Neural crest cell (in vitro differentiated cells): ENCODE results near the gene TINAGL1. TPM values are rescaled to one million over a fixed set of nuclear protein-coding genes. Genes with fewer than 3 reads are reported as not detected.

Source experiments
- DNase-seq: peaks from one replicate; pipeline ENCODE4 v3.0.0; 2021; ENCODE audit warnings: low read depth, mixed read lengths, low spot score
- H3K27ac Mint-ChIP-seq: one replicate; pipeline ENCODE4 v1.8.0; 2021; ENCODE audit warnings: mild to moderate bottlenecking, mixed read lengths; ENCODE audit not compliant: unreplicated experiment
- H3K27me3 Mint-ChIP-seq: 2 replicates; pipeline ENCODE4 v1.8.0; 2021; ENCODE audit warnings: low read depth, mild to moderate bottlenecking, mixed read lengths
- H3K36me3 Mint-ChIP-seq: 2 replicates; pipeline ENCODE4 v1.8.0; 2021; ENCODE audit warnings: low read depth, mild to moderate bottlenecking, mixed read lengths
- H3K4me1 Mint-ChIP-seq: 2 replicates; pipeline ENCODE4 v1.8.0; 2021; ENCODE audit warnings: mixed read lengths
- H3K4me3 Mint-ChIP-seq: one replicate; pipeline ENCODE4 v1.8.0; 2021; ENCODE audit warnings: mild to moderate bottlenecking, mixed read lengths
- H3K9me3 Mint-ChIP-seq: 2 replicates; pipeline ENCODE4 v1.8.0; 2021; ENCODE audit warnings: mixed read lengths
- total RNA-seq: library from RNA; stranded (reverse); gene quantifications from 2 replicates; pipeline ENCODE4 v1.2.1, GENCODE V29; 2021
- TF ChIP-seq, protein P1 (sequence below): fragments of 200-600 bp; sonication (generic); conservative IDR thresholded peaks from 2 replicates; pipeline ENCODE4 v1.5.0; 2021; ENCODE audit warnings: antibody characterized with exemption, mild to moderate bottlenecking

TINAGL1 gene
- total RNA-seq, 1 donor from 2014 or later, result not detected

DNA sequence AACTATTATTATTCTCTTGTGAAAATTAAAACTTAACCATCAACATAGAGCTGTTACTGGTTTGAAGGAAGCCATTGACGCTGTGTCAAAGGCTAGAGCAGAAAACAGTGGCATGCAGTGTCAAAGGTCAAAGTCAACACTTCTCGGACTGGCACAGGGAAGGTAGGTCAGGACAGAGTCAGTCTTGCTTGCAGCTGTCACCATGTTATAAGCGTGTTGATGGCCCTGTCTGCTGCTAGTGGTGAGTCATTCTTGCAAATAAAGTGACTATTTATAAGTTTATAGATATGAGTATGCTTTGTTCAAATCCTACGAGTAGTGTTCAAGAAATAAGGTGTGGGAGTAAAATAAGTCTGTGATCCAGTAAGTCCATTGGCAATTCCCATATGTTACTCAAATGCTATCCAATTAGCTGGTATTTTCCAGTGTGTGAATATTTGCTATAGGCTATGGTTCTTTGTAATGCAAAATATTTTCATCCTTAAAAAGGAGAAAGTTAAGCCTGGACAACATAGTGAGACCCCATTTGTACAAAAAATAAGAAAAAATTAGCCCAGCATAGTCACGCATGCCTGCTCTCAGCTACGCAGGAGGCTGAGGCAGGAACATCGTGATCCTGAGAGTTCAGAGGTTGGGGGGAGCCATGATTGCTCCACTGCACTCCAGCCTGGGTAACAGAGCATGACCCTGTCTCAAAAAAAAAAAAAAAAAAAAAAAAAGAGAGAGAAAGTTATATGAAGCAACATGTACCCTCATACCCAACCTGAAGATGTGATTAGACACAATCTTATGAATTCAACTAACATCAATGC, 26.3 kb upstream of the TINAGL1 start:
- peaks cover 13% of the 10 kb centered on the region for H3K4me1 Mint-ChIP-seq
- no peak overlapping the region for H3K27ac Mint-ChIP-seq
- TF ChIP-seq, protein P1, sequence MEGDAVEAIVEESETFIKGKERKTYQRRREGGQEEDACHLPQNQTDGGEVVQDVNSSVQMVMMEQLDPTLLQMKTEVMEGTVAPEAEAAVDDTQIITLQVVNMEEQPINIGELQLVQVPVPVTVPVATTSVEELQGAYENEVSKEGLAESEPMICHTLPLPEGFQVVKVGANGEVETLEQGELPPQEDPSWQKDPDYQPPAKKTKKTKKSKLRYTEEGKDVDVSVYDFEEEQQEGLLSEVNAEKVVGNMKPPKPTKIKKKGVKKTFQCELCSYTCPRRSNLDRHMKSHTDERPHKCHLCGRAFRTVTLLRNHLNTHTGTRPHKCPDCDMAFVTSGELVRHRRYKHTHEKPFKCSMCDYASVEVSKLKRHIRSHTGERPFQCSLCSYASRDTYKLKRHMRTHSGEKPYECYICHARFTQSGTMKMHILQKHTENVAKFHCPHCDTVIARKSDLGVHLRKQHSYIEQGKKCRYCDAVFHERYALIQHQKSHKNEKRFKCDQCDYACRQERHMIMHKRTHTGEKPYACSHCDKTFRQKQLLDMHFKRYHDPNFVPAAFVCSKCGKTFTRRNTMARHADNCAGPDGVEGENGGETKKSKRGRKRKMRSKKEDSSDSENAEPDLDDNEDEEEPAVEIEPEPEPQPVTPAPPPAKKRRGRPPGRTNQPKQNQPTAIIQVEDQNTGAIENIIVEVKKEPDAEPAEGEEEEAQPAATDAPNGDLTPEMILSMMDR, result no peak
- H3K27me3 Mint-ChIP-seq, result peaks cover 7% of the 10 kb centered on the region
- no peak for DNase-seq
- no peaks in the 10 kb centered on the region for H3K9me3 Mint-ChIP-seq
- no peak overlapping the region for H3K4me3 Mint-ChIP-seq
- H3K36me3 Mint-ChIP-seq, result no peaks in the 10 kb centered on the region

GRCh38 chr1:31551208-31551607, 25.1 kb upstream of the TINAGL1 start:
- no peak overlapping the region for H3K27ac Mint-ChIP-seq

GRCh38 chr1:31552489-31552888, 23.8 kb upstream of the TINAGL1 start:
- Mint-ChIP-seq H3K27ac (no peak overlapping the region), H3K27me3 (peaks cover 7% of the 10 kb centered on the region), H3K4me1 (peaks cover 13% of the 10 kb centered on the region), H3K9me3 (no peaks in the 10 kb centered on the region), H3K4me3 (no peak overlapping the region), H3K36me3 (no peaks in the 10 kb centered on the region)
- TF ChIP-seq, protein P1, result no peak
- DNase-seq, result no peak

More at GRCh38 chr1:31551208-31551607, 25.1 kb upstream of the TINAGL1 start:
- Mint-ChIP-seq H3K4me3 (no peak overlapping the region), H3K9me3 (no peaks in the 10 kb centered on the region), H3K4me1 (peaks cover 13% of the 10 kb centered on the region), H3K27me3 (peaks cover 7% of the 10 kb centered on the region), H3K36me3 (no peaks in the 10 kb centered on the region)
- TF ChIP-seq, protein P1, result no peak
- no peak for DNase-seq

GRCh38 chr1:31556481-31557006, 19.8 kb upstream of the TINAGL1 start:
- Mint-ChIP-seq H3K4me3 (no peak overlapping the region), H3K27me3 (no peaks in the 10 kb centered on the region)
- TF ChIP-seq, protein P1, result no peak

DNA sequence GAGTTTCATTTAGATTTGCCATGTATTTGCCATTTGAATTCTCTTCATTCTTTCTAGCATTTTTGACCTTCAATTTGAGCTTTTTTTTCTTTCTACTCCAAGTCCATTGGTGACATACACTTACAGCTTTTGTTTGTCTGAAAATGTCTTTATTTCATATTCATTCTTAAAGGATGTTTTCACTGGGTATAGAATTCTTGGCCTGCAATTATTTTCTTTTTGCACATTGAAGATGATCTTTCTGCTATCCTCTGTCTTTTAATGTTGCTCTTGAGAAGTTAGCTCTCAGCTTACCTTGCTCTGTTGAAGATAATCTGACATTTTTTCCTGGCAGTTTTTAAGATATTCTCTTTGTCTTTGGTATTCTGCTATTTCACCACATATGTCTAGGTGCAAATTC, 16.6 kb upstream of the TINAGL1 start:
- peaks cover 4% of the 10 kb centered on the region for H3K27me3 Mint-ChIP-seq
- no peak for DNase-seq
- H3K27ac Mint-ChIP-seq, result no peak overlapping the region
- H3K9me3 Mint-ChIP-seq, result no peaks in the 10 kb centered on the region
- H3K4me3 Mint-ChIP-seq, result no peak overlapping the region
- H3K4me1 Mint-ChIP-seq, result peaks cover 3% of the 10 kb centered on the region
- TF ChIP-seq, protein P1, result no peak
- no peaks in the 10 kb centered on the region for H3K36me3 Mint-ChIP-seq

More at GRCh38 chr1:31556481-31557006, 19.8 kb upstream of the TINAGL1 start:
- Mint-ChIP-seq H3K9me3 (no peaks in the 10 kb centered on the region), H3K4me1 (peaks cover 3% of the 10 kb centered on the region), H3K36me3 (no peaks in the 10 kb centered on the region), H3K27ac (no peak overlapping the region)
- no peak for DNase-seq
